Gastroesophageal sphincter (tissue), 4 donors: ENCODE results near the gene RHOT1. TPM values are rescaled to one million over a fixed set of nuclear protein-coding genes. Genes with fewer than 3 reads are reported as not detected.
"Not testable (repeated sequence)": the region's sequence is repeated elsewhere in the genome, so short reads cannot be mapped to it uniquely, and the experiment has no call there.

Source experiments
- ATAC-seq: fragments of 150-250 bp; one replicate; pipeline ENCODE4 v1.9.1; 2016; ENCODE audit warnings: mild to moderate bottlenecking, moderate library complexity
- H3K27ac ChIP-seq, 4 donors: fragments of 200-600 bp; sonication (generic) in 3 of 4; 1 replicate in 3 of 4; 2 replicates in 1 of 4; pipeline ENCODE4 v1.5.1; 2016 to 2019
- H3K27me3 ChIP-seq: fragments of 200-600 bp; sonication (generic); one replicate; pipeline ENCODE4 v1.5.1; 2019
- H3K36me3 ChIP-seq, 2 donors: fragments of 200-600 bp; sonication (generic); one replicate each; pipeline ENCODE4 v1.5.1; 2019; ENCODE audit warnings: control low read depth in 1 of 2
- H3K4me1 ChIP-seq, 3 donors: fragments of 200-600 bp; sonication (generic); 1 replicate in 2 of 3; 2 replicates in 1 of 3; pipeline ENCODE4 v1.5.1; 2016 to 2019; ENCODE audit warnings: control low read depth in 2 of 3
- H3K4me3 ChIP-seq, 2 donors: fragments of 200-600 bp; sonication (generic); one replicate each; pipeline ENCODE4 v1.5.1; 2019; ENCODE audit warnings: mild to moderate bottlenecking in 1 of 2, moderate library complexity in 1 of 2
- H3K9me3 ChIP-seq, 3 donors: fragments of 200-600 bp; sonication (generic); one replicate each; pipeline ENCODE4 v1.5.1; 2017 to 2019; ENCODE audit warnings: control low read depth in 2 of 3
- CTCF ChIP-seq, 4 experiments: fragments of 200-600 bp in 2 of 4; fragments of 450-650 bp in 2 of 4; sonication (generic) in 1 of 4; IDR thresholded peaks; one replicate each; pipeline ENCODE4 v1.5.1; 2017 to 2019; ENCODE audit warnings: antibody characterized with exemption in 4 of 4, mild to moderate bottlenecking in 2 of 4, moderate library complexity in 2 of 4
- EP300 ChIP-seq: sonication (generic); formaldehyde crosslinking; IDR thresholded peaks from one replicate; pipeline ENCODE4 v1.6.1; 2017; ENCODE audit warnings: antibody characterized with exemption, mild to moderate bottlenecking
- POLR2A ChIP-seq, 2 donors: fragments of 450-650 bp; IDR thresholded peaks; one replicate each; pipeline ENCODE4 v1.6.1; 2017; ENCODE audit warnings: antibody characterized with exemption in 2 of 2, mild to moderate bottlenecking in 2 of 2, moderate library complexity in 1 of 2
- POLR2AphosphoS5 ChIP-seq: sonication (generic); formaldehyde crosslinking; IDR thresholded peaks from one replicate; pipeline ENCODE4 v1.6.1; 2017; ENCODE audit warnings: antibody characterized with exemption
- WGBS, 2 donors: methylation state at CpG; one replicate each; pipeline ENCODE4 v1.1.5; 2018; ENCODE audit warnings: low coverage in 1 of 2; 5-methylcytosine and 5-hydroxymethylcytosine counted together
- total RNA-seq, 4 donors: library from RNA; depleted of rRNA; stranded (reverse); fragments of >200 nt; gene quantifications; one replicate each; pipeline ENCODE4 v1.1.0, GENCODE V29; 2016

Gene RHOT1
- total RNA-seq, 4 donors from 2014 or later: 34.4 to 58.3 (median 46.0) TPM

GRCh38 chr17:32135497-32136117 is 6.7 kb upstream of the RHOT1 start:
- not testable (repeated sequence) for H3K27ac ChIP-seq, H3K4me1 ChIP-seq, H3K36me3 ChIP-seq, ATAC-seq, H3K27me3 ChIP-seq, H3K4me3 ChIP-seq
- peaks cover 0 to 11% (median 0%) of the 10 kb centered on the region in 3 donors for H3K9me3 ChIP-seq
- WGBS, 2 donors: 41 to 88% methylated on average over 4 to 12 of the region's 14 CpGs
- TF ChIP-seq CTCF (IDR thresholded peaks at IDR 0.05): peak in 2 of 4 experiments; percentile 28 to 43

- TF ChIP-seq POLR2A (IDR thresholded peaks at IDR 0.05) (no peak), EP300 (no peak), POLR2AphosphoS5 (no peak), CTCF (IDR thresholded peaks at IDR 0.05) (no peak)
- H3K9me3 ChIP-seq: peaks cover 0 to 11% (median 0%) of the 10 kb centered on the region in 3 donors
- no peaks in the 10 kb centered on the region for H3K36me3 ChIP-seq
- H3K4me3 ChIP-seq: no peak overlapping the region
- H3K27ac ChIP-seq: no peak overlapping the region
- peaks cover 0 to 16% (median 0%) of the 10 kb centered on the region in 3 donors for H3K4me1 ChIP-seq
- H3K27me3 ChIP-seq: no peaks in the 10 kb centered on the region
- WGBS, 2 donors: 75% methylated on average over 1 of the region's 1 CpG; no CpG with 5 or more reads in 1 of the 2 donors
- ATAC-seq: no peak
Measured at GRCh38 chr17:32136856-32137255, 5.4 kb upstream of the RHOT1 start.

GRCh38 chr17:32139504-32139903 is 2.8 kb upstream of the RHOT1 start:
- H3K27ac ChIP-seq: not testable (repeated sequence)

DNA sequence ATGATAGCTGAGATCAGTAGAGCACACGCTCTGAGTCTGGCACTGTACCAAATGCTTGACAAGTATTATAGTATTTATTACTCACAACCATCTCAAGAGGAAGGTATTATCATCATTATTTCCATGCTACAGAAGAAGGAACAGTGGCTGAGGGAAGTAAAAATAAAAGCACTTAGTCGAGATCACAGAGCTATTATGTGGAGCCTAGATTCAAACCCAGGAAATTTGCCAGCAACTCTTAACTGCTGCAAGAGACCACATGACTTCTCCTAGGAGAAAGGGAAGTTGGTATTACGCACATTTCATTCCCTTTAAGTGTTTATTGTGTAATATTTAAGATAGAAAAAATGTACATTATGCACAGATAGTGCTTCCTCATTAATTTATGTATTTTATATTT is 1.0 kb upstream of the RHOT1 start:
- Histone ChIP-seq H3K4me1 (peaks cover 2 to 35% (median 15%) of the 10 kb centered on the region in 3 donors), H3K27ac (peak overlapping the region; percentile 90 to 94 (median 91)), H3K4me3 (peak overlapping the region; percentile 70 to 99), H3K9me3 (no peaks in the 10 kb centered on the region), H3K27me3 (no peaks in the 10 kb centered on the region), H3K36me3 (no peaks in the 10 kb centered on the region)
- ATAC-seq: peak; percentile 38
- 13 to 14% methylated on average over 3 of the region's 3 CpGs for WGBS, 2 donors
- TF ChIP-seq POLR2AphosphoS5 (peak; percentile 27), CTCF (IDR thresholded peaks at IDR 0.05) (no peak), POLR2A (IDR thresholded peaks at IDR 0.05) (no peak)

More at GRCh38 chr17:32139504-32139903, 2.8 kb upstream of the RHOT1 start:
- H3K27me3 ChIP-seq, ATAC-seq, H3K36me3 ChIP-seq, H3K4me3 ChIP-seq: not testable (repeated sequence)
- peaks cover 2 to 30% (median 11%) of the 10 kb centered on the region in 3 donors for H3K4me1 ChIP-seq
- H3K9me3 ChIP-seq: peaks cover 0 to 11% (median 0%) of the 10 kb centered on the region in 3 donors
- 40 to 85% methylated on average over 1 to 5 of the region's 5 CpGs for WGBS, 2 donors

GRCh38 chr17:32141679-32142037 is 644 bp upstream of the RHOT1 start:
- H3K27me3 ChIP-seq: no peaks in the 10 kb centered on the region
- ATAC-seq: peak; percentile 14
- TF ChIP-seq POLR2A (IDR thresholded peaks at IDR 0.05) (no peak), EP300 (no peak), CTCF (IDR thresholded peaks at IDR 0.05) (no peak), POLR2AphosphoS5 (no peak)
- peaks cover 2 to 35% (median 15%) of the 10 kb centered on the region in 3 donors for H3K4me1 ChIP-seq
- peak overlapping the region; percentile 70 to 99 for H3K4me3 ChIP-seq
- H3K27ac ChIP-seq: peak overlapping the region; percentile 90 to 94 (median 91)
- WGBS, 2 donors: 3 to 7% methylated on average over 12 of the region's 12 CpGs
- H3K36me3 ChIP-seq: no peaks in the 10 kb centered on the region
- H3K9me3 ChIP-seq: no peaks in the 10 kb centered on the region
